Measurements from ENCODE around the gene CALCR.

The CALCR gene

GRCh38 chr7:93409324-93409723, 165.2 kb downstream of the CALCR start:
- DNase-seq (ENCODE audit: extremely low spot score), result no peak
- POLR2A ChIA-PET, result no interaction called here
- no peak for TF ChIP-seq CTCF (IDR thresholded peaks at IDR 0.05; ENCODE audit: control extremely low read depth, extremely low read depth, low read depth, missing control alignments)
- CTCF ChIA-PET, result interaction anchor here (1.0 kb wide), 1 partner anchor 32 kb away, joined by 4 read pairs; no protein-coding TSS in a partner anchor

GRCh38 chr7:93407239-93407638, 167.3 kb downstream of the CALCR start:
- ChIA-PET POLR2A (no interaction called here), CTCF (no interaction called here)
- DNase-seq (ENCODE audit: extremely low spot score), result no peak
- TF ChIP-seq CTCF (IDR thresholded peaks at IDR 0.05; ENCODE audit: control extremely low read depth, extremely low read depth, low read depth, missing control alignments), result no peak

- DNase-seq (ENCODE audit: extremely low spot score), result no peak
- no peak for TF ChIP-seq CTCF (IDR thresholded peaks at IDR 0.05; ENCODE audit: control extremely low read depth, extremely low read depth, low read depth, missing control alignments)
- CTCF ChIA-PET, result no interaction called here
- POLR2A ChIA-PET, result no interaction called here
Measured at GRCh38 chr7:93402944-93403343, 171.6 kb downstream of the CALCR start.

- TF ChIP-seq CTCF (IDR thresholded peaks at IDR 0.05; ENCODE audit: control extremely low read depth, extremely low read depth, low read depth, missing control alignments), result no peak
- ChIA-PET POLR2A (no interaction called here), CTCF (interaction anchor here (1.5 kb wide), 1 partner anchor 25 kb away, joined by 4 read pairs; no protein-coding TSS in a partner anchor)
- DNase-seq (ENCODE audit: extremely low spot score), result no peak
Measured at GRCh38 chr7:93399642-93400041, 174.9 kb downstream of the CALCR start.

GRCh38 chr7:93392984-93393383, 181.5 kb downstream of the CALCR start:
- ChIA-PET CTCF (interaction anchor here (1.0 to 1.6 kb wide), 2 partner anchors 50 to 166 kb away, joined by 3 read pairs; partner anchors contain the start of gene HEPACAM2), POLR2A (no interaction called here)
- no peak for DNase-seq (ENCODE audit: extremely low spot score)
- TF ChIP-seq CTCF (IDR thresholded peaks at IDR 0.05; ENCODE audit: control extremely low read depth, extremely low read depth, low read depth, missing control alignments), result no peak

- CTCF ChIA-PET, result no interaction called here
- no peak for TF ChIP-seq CTCF (IDR thresholded peaks at IDR 0.05; ENCODE audit: control extremely low read depth, extremely low read depth, low read depth, missing control alignments)
- POLR2A ChIA-PET, result no interaction called here
- DNase-seq (ENCODE audit: extremely low spot score), result no peak
Measured at GRCh38 chr7:93390660-93391059, 183.9 kb downstream of the CALCR start.

- ChIA-PET CTCF (no interaction called here), POLR2A (no interaction called here)
- no peak for DNase-seq (ENCODE audit: extremely low spot score)
- no peak for TF ChIP-seq CTCF (IDR thresholded peaks at IDR 0.05; ENCODE audit: control extremely low read depth, extremely low read depth, low read depth, missing control alignments)
Measured at GRCh38 chr7:93382362-93382761, 192.2 kb downstream of the CALCR start.

Measured in GM10248 (cell line).